ENCODE data around the gene CDH24. TPM values are rescaled to one million over a fixed set of nuclear protein-coding genes. Genes with fewer than 3 reads are reported as not detected.

CDH24 gene
- total and polyA plus RNA-seq, 9 of the 15 experiments (the other 6 are each of a cell fraction or from before 2014, with no cell fraction given): 0.04 to 16.2 (median 4.9) TPM

DNA sequence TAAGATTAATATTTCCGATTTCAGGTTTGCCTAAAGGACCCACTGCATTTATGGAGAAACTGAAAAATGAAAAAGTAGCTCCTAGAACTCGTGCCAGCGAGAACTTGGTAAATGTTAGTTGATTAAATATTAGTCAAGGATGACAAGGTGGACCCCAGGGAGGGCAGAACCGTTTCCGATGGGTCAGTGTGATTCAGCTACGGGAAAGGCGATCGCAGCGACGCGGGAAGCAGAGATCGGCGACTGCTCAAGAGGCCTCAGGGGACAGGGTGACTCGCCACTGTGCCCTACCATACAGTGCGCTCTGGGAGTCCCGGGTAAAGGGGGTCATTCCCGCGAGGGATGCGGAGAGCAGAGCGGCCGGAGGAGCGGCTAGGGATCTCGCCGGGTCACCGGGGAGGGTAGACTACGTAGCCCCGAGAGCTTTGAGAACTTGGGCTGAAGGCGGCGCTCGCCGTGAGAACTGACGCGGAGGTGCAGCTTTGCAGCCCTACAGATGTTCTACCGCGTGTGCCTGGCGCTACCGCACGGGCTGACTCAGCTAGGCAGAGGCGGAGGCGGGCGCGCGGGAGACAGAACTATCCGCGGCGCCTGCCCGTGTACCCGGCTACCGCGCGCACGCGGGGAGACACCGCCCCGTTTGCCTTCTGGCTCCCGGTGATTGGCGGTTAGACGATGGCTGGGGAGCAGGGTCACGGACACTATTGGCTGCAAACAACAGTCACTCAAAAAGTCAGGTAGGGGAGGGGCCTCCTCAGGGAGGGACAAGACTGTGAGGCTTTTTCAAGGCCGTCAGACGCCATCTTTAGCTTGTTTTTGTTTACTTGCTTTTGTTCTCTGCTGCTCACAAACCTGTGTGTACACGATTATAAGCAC, 50.5 kb downstream of the CDH24 start (continued):
- TF ChIP-seq KDM4B (IDR thresholded peaks at IDR 0.05; ENCODE audit: borderline replicate concordance in 2 of 2, low read depth in 1 of 2): no peak
- peak; percentile 62; the same call in 1 of the 2 replicates for TF ChIP-seq ESRRA (IDR thresholded peaks at IDR 0.05; ENCODE audit: borderline replicate concordance, low read depth)
- TF ChIP-seq, protein P1, sequence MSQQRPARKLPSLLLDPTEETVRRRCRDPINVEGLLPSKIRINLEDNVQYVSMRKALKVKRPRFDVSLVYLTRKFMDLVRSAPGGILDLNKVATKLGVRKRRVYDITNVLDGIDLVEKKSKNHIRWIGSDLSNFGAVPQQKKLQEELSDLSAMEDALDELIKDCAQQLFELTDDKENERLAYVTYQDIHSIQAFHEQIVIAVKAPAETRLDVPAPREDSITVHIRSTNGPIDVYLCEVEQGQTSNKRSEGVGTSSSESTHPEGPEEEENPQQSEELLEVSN (IDR thresholded peaks at IDR 0.05; ENCODE audit: borderline replicate concordance in 1 of 2, extremely low read depth in 1 of 2, insufficient read depth in 1 of 2, insufficient read length in 1 of 2, low read depth in 1 of 2, low read length in 1 of 2, poor library complexity in 1 of 2, severe bottlenecking in 1 of 2): peak; percentile 97 to 98
- peak; percentile 83 for TF ChIP-seq TOE1 (IDR thresholded peaks at IDR 0.05; ENCODE audit: borderline replicate concordance)
- 0 out of 2 replicates have a peak, but pooled peaks have one; percentile 36 for TF ChIP-seq TOE1 (CRISPR knock-in tag; IDR thresholded peaks at IDR 0.05; ENCODE audit: borderline replicate concordance, low read depth)
- no peak for TF ChIP-seq ZNF217 (CRISPR knock-in tag; IDR thresholded peaks at IDR 0.05)
- TF ChIP-seq RBM25 (IDR thresholded peaks at IDR 0.05; ENCODE audit: low read depth, low read length, severe bottlenecking): peak; percentile 93
- TF ChIP-seq HMGN3 (IDR thresholded peaks at IDR 0.05; ENCODE audit: borderline replicate concordance, extremely low read depth, insufficient read length, low read depth, low read length): peak; percentile 93
- TF ChIP-seq RB1 (IDR thresholded peaks at IDR 0.05; ENCODE audit: low read depth): peak; percentile 94
